BE2C (cell line): ENCODE measurements around the gene MRPL38.

ENCODE experiments used
- DNase-seq: peaks from one replicate; pipeline ENCODE4 v3.0.0-alpha.2; 2020
- H3K27me3 ChIP-seq: fragments of 250-450 bp; sonication (Bioruptor Pico); 2 replicates; pipeline ENCODE4 v1.5.1; 2020; ENCODE audit warnings: mild to moderate bottlenecking
- H3K36me3 ChIP-seq: fragments of 250-450 bp; sonication (Bioruptor Pico); 2 replicates; pipeline ENCODE4 v1.5.1; 2020; ENCODE audit warnings: mild to moderate bottlenecking
- H3K4me1 ChIP-seq: fragments of 250-450 bp; sonication (Bioruptor Pico); 2 replicates; pipeline ENCODE4 v1.5.1; 2020
- H3K4me3 ChIP-seq: 2 replicates; pipeline ENCODE4 v1.5.1; 2011; ENCODE audit warnings: low read depth, low read length
- H3K9me3 ChIP-seq: fragments of 250-450 bp; sonication (Bioruptor Pico); 2 replicates; pipeline ENCODE4 v1.5.1; 2020
- CTCF ChIP-seq: IDR thresholded peaks from 2 replicates; pipeline ENCODE4 v1.5.1; 2012; ENCODE audit warnings: mild to moderate bottlenecking, low read depth, low read length

The MRPL38 gene

GRCh38 chr17:75900691-75901533, 3.8 kb downstream of the MRPL38 start:
- DNase-seq: no peak
- no peaks in the 10 kb centered on the region for H3K9me3 ChIP-seq
- H3K36me3 ChIP-seq: peaks cover 43% of the 10 kb centered on the region
- no peak for TF ChIP-seq CTCF
- H3K4me3 ChIP-seq: no peak overlapping the region
- peaks cover 5% of the 10 kb centered on the region; the same call in 1 of the 2 replicates for H3K4me1 ChIP-seq
- no peaks in the 10 kb centered on the region for H3K27me3 ChIP-seq

GRCh38 chr17:75899767-75900468, 4.8 kb downstream of the MRPL38 start:
- H3K36me3 ChIP-seq: peaks cover 43% of the 10 kb centered on the region
- H3K27me3 ChIP-seq: no peaks in the 10 kb centered on the region
- no peaks in the 10 kb centered on the region for H3K9me3 ChIP-seq
- no peak overlapping the region for H3K4me3 ChIP-seq
- no peak for TF ChIP-seq CTCF
- no peak for DNase-seq
- peaks cover 9% of the 10 kb centered on the region; the same call in 1 of the 2 replicates for H3K4me1 ChIP-seq

GRCh38 chr17:75899353-75899752, 5.3 kb downstream of the MRPL38 start:
- peaks cover 9% of the 10 kb centered on the region; the same call in 1 of the 2 replicates for H3K4me1 ChIP-seq
- H3K27me3 ChIP-seq: no peaks in the 10 kb centered on the region
- no peak overlapping the region for H3K4me3 ChIP-seq
- no peak for DNase-seq
- H3K9me3 ChIP-seq: no peaks in the 10 kb centered on the region
- H3K36me3 ChIP-seq: peaks cover 43% of the 10 kb centered on the region
- TF ChIP-seq CTCF: no peak

GRCh38 chr17:75898791-75899190, 5.9 kb downstream of the MRPL38 start:
- peaks cover 46% of the 10 kb centered on the region for H3K36me3 ChIP-seq
- H3K4me3 ChIP-seq: no peak overlapping the region
- no peaks in the 10 kb centered on the region for H3K9me3 ChIP-seq
- H3K27me3 ChIP-seq: no peaks in the 10 kb centered on the region
- peaks cover 9% of the 10 kb centered on the region; the same call in 1 of the 2 replicates for H3K4me1 ChIP-seq
- DNase-seq: no peak
- no peak for TF ChIP-seq CTCF

- Histone ChIP-seq H3K36me3 (peaks cover 46% of the 10 kb centered on the region), H3K4me3 (no peak overlapping the region), H3K9me3 (no peaks in the 10 kb centered on the region)
Measured at GRCh38 chr17:75898065-75898464, 6.6 kb downstream of the MRPL38 start.

More at GRCh38 chr17:75898065-75898464, 6.6 kb downstream of the MRPL38 start:
- no peak for DNase-seq
- TF ChIP-seq CTCF: no peak
- Histone ChIP-seq H3K4me1 (peaks cover 9% of the 10 kb centered on the region; the same call in 1 of the 2 replicates), H3K27me3 (no peaks in the 10 kb centered on the region)
